GM10266 (cell line): ENCODE measurements around the gene HOXB9.

ENCODE experiments used
- DNase-seq: peaks from one replicate; pipeline ENCODE4 v3.0.0; 2012; ENCODE audit errors: extremely low spot score
- TF ChIP-seq, protein P1 (sequence below): IDR thresholded peaks from 2 replicates; pipeline ENCODE4 v1.5.1; 2012; ENCODE audit warnings: mild to moderate bottlenecking, low read depth; ENCODE audit not compliant: control insufficient read depth, insufficient read depth; ENCODE audit errors: missing control alignments

Gene HOXB9

DNA sequence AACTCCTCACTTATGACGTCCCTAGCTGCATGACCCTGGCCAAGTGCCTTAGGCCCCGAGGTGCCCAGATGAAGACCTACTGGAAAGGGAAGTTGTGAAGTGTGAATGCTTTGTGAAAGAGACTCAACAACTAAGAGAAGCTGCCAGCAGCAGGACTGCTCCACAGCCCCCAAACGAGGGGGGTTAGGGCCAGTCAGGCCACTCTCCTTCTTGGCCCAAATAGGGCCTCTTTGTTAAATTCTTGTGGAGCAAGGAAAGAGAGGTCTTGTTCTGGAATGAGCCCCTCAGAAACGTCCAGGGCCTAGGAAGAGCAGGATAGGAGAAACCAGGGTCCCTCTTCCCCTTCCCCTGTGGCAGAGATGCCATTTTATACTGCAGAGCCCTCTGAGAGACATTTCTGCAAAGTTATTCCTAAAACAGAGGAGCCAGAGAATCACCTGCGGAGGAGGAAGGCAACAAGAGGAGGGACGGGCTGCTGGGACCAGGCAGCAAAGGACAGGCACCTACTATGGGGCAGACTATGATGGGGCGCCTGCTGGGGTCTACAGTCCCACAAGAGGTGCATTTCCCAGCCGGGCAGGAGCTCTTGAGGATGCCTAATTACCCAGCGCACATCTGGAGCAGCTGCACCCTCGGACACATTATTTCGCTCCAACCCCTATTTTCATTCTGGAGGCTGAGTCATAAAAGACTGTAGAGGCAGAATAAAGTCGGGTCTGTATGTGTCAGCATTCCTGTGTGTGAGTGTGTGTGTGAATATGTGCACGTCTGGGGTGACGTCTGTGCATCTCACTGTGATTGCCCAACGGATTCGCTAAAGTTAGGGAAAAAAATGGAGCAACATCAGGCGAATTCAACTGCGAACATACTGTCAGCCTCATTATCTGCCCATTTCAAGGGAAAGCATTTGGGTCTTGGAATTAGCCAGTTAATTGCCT is 11.4 kb upstream of the HOXB9 start:
- TF ChIP-seq, protein P1, sequence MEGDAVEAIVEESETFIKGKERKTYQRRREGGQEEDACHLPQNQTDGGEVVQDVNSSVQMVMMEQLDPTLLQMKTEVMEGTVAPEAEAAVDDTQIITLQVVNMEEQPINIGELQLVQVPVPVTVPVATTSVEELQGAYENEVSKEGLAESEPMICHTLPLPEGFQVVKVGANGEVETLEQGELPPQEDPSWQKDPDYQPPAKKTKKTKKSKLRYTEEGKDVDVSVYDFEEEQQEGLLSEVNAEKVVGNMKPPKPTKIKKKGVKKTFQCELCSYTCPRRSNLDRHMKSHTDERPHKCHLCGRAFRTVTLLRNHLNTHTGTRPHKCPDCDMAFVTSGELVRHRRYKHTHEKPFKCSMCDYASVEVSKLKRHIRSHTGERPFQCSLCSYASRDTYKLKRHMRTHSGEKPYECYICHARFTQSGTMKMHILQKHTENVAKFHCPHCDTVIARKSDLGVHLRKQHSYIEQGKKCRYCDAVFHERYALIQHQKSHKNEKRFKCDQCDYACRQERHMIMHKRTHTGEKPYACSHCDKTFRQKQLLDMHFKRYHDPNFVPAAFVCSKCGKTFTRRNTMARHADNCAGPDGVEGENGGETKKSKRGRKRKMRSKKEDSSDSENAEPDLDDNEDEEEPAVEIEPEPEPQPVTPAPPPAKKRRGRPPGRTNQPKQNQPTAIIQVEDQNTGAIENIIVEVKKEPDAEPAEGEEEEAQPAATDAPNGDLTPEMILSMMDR, result no peak
- no peak for DNase-seq

DNA sequence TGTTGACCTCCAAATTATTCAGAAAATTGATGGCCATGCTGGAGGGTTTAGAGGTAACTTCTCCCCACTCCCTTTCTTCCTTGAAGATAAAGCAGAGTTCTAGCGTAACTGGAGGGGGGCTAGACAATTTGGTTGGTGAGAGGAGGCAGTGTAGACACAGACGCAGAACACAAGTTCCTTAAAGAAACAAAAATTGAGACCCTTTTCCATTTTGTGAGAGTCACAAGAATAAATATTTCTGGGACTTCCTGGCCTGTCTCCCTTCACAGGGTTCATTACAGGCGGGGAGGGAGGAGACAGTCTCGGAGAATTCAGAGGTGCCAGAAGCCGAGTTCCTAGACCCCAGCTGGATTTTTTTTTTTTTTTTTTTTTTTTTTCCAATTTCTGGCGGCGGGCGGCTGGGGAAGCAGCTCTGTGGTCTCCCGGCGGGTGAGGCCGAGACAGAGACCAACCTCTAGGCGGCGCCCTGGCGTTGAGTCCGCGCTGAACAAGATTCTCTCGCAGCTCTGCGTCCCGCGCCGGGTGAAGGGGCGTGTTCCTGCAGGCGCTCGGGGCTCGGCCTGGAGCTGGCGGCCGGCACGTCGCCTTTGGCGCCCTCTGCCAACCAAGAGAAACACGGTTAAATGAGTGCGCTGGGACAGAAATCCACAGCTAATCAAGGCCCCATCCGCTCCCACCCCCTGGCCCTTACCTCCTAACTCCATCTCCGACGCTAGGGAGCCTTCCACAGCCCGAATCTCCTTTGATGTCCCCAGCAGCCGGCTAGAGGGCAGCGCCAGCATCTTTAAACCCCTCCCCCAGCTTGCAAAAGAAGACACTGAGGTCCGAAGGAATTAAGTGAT is 10.2 kb upstream of the HOXB9 start:
- TF ChIP-seq, protein P1, result peak; percentile 74
- peak; percentile 86 for DNase-seq

- DNase-seq, result no peak
- TF ChIP-seq, protein P1, result no peak
Observed at GRCh38 chr17:48634493-48635208, 8.5 kb upstream of the HOXB9 start.

DNA sequence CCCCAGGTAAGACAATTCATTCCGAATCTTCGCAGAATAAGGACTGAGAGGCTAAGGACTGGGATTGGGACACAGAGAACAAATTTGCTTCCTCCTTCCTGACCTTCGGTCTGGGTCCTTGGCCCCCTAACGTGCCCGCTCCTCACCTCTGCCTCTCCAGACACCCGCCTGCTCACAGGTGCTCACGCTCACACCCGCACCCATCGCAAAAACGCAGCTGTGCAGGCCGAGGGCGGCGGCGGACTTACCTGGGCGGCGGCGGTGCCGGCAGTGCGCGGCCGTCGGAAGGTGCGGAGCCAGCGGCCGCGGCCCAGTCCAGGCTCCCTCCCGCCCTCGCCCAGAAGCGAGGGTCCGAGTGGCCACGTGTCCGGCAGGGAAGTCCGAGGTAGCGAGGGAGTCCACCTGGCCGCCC is 7.1 kb upstream of the HOXB9 start:
- TF ChIP-seq, protein P1, result no peak
- DNase-seq, result no peak

- TF ChIP-seq, protein P1, result no peak
- no peak for DNase-seq
Observed at GRCh38 chr17:48632579-48633265, 6.6 kb upstream of the HOXB9 start.

DNA sequence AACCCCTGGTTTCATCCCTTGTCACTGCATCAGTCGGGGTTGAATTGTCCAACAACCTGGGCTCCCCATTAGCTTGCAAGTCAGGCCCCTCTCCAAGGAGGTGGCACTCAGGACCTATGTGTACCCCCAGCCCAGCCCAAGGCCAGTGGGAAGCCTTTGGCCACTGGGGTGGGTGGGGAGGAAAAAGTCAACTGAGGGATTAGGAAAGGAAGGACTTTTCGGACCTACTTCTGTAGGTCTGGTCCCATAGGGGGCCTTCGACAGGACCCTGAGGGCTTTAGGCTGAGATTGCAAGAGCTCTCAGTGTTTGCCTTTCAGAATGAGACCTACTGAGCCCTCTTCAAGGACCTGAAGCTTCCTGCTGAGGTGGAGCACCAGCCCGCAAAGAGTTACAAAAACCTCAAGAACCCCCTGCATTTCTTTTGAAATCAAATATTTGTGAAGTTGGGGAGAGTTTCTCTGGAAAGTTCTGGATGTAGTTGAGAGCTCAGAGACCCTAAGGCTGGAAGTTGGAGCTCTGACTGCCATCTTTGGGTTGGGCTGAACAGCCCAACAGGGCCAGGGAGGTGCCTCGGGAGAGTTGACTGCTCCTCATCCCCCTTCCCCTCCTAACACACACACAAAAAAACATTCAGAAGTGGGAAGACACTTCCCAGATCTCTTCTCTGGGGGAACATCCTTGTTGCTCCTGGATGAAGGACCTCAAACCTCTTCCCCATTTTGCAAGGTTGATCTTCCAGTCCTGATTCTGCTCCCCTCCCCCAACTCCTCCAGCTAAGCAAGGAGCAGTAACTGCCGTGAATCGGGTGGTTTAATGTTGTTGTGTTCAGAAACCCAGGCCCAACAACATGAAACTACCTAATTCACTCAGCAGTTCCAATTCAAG is 5.8 kb upstream of the HOXB9 start:
- no peak for DNase-seq
- TF ChIP-seq, protein P1, result no peak
